ENCODE results near the gene MCC.

The MCC gene

GRCh38 chr5:113040672-113041260 is 447.5 kb downstream of the MCC start:
- no peak for DNase-seq

GRCh38 chr5:113039934-113040285 is 448.3 kb downstream of the MCC start:
- no peak for DNase-seq

GRCh38 chr5:113039229-113039933 is 448.9 kb downstream of the MCC start:
- no peak for DNase-seq

DNA sequence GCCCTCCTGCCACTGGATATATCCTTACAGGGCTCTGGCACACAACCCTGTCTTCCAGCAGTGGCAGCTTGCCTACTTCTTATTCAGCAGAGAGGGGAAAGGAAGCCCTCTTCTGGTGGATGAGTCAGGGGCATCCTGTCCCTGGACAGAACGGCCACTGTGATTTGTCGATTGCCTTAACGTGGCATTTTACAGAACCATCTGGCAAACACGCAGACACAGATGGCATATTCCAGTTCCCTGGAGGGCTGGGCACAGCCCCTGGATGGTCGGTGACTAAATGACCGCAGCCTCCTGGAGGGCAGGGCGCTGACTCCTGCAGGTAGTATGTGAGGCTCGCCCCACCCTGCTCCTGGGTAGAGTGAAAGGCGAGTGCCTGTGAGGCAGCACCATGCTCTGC is 449.5 kb downstream of the MCC start:
- DNase-seq = no peak

- DNase-seq = no peak
Measured at GRCh38 chr5:113038136-113038535, 450.1 kb downstream of the MCC start.

GRCh38 chr5:113036826-113037225 is 451.4 kb downstream of the MCC start:
- DNase-seq = no peak

- no peak for DNase-seq
Measured at GRCh38 chr5:113036321-113036720, 451.9 kb downstream of the MCC start.

DNA sequence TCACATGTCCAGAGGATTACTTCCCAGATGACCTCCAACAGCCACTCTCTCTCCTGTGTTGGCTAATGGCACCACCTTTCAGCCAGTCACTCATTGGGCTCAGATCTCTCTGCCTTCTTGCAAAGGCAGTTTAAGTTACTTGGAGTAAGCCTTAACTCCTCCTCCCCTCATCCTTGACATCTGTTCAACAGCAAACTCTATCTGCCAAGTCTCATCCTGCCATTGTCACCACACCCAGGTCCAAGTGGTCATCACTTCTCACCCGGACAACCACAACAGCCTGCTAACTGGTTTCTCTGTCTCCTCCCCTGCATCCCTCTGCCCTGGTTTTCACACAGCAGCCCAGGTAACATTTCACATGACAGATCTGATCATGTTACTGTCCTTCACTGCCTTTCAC is 453.2 kb downstream of the MCC start:
- no peak for DNase-seq

GRCh38 chr5:113034182-113034773 is 454.0 kb downstream of the MCC start:
- no peak for DNase-seq

GRCh38 chr5:113031557-113031956 is 456.7 kb downstream of the MCC start:
- DNase-seq = no peak

DNA sequence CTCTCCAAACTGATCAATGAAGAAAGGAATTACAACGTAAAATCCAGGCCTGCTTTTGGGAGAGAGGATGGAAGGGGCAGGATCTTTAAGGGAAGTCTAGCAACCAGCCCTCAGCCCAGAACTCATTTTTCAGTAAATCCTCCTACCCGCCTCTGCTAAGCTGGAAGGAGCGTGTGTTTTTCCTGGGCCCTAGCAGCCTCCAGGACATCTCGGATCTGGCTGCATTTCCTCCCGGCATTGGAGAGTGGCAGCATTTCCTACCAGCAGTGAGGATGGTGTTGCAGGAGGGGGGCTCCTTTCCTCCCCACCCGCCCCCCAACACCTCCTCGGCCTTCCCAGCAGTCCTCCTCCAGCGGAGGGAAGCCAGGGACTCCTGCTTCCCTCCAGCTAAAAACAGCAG is 457.1 kb downstream of the MCC start:
- no peak for DNase-seq

DNA sequence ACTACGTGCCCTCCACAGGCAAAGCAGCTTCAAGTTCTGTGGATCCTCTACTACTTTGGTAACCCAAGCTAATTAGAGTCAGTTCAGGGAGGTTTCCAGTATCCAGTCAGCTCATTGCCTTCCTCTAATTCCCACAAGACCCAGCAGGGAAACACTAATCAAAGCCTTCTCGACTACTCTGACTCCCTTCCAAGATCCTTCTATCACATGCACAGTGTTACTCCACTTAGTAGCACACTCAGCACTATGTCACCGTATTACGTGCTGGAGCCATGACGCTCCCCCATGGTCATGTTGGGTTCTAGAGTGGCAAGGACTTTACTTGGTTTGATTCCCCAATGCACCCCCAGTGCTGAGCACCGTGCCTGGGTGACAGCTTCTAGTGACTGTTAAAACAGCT is 458.6 kb downstream of the MCC start:
- no peak for DNase-seq

DNA sequence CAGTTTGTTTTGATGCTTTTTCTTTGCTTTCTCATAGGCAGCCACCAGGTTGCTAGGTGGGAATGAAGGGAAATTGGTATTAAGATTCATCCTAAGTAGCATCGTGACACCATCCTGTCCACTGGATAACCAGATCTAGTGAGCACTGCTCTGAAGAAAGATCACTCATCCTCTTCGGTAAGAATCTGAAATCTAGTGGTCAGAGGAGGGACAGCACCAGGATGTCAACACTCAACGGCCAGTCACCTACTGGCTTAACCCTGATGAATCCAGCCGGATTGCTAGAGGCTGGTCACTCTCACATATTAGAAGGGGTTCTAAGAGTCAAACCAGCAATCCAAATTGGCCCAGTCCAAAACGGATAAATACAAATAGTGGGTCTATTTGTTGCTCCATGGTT is 460.8 kb downstream of the MCC start:
- DNase-seq = no peak

DNA sequence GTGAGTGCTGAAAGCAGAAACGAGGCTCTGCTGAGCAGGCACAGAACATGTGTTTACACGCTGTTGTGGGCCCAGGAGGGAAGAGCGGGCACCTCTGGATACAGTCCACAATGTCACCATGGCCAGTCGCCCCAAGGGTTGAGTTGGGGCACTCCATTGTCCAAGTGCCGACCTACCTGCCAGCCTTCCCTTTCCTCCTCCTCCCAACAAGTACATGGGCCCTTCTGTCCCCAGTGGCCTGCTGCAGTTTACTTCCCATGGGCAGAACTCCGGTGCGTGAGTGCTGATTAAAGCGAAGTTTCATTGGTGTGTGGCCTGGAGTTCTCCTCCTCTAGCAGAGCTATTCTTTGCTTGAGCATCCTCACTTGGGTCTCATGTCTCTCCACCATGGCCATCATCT is 461.2 kb downstream of the MCC start:
- DNase-seq = no peak

- DNase-seq = no peak
Measured at GRCh38 chr5:113026211-113026610, 462.0 kb downstream of the MCC start.

GRCh38 chr5:113025596-113025995 is 462.7 kb downstream of the MCC start:
- DNase-seq = no peak

- DNase-seq = no peak
Measured at GRCh38 chr5:113024076-113024697, 464.1 kb downstream of the MCC start.

DNA sequence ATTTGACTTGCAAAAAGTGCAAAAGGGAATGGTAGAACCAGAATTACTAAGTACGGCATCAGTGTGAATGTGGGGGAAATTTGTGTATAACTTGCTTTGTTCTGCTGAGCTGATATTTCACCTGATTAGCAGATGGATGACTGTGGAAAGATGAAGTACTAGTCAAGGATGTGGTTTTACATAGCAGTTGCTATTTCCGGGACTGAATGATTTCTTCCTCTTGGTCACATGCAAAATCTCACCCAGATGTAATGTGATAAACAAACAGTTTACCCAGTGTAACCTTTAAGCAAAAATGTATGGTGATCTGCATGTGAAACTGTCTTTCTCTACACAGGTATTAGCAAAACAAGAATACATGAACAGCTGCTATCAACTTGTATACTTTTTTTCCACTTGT is 465.6 kb downstream of the MCC start:
- DNase-seq = no peak

GRCh38 chr5:113020461-113021273 is 467.6 kb downstream of the MCC start:
- DNase-seq = no peak

DNA sequence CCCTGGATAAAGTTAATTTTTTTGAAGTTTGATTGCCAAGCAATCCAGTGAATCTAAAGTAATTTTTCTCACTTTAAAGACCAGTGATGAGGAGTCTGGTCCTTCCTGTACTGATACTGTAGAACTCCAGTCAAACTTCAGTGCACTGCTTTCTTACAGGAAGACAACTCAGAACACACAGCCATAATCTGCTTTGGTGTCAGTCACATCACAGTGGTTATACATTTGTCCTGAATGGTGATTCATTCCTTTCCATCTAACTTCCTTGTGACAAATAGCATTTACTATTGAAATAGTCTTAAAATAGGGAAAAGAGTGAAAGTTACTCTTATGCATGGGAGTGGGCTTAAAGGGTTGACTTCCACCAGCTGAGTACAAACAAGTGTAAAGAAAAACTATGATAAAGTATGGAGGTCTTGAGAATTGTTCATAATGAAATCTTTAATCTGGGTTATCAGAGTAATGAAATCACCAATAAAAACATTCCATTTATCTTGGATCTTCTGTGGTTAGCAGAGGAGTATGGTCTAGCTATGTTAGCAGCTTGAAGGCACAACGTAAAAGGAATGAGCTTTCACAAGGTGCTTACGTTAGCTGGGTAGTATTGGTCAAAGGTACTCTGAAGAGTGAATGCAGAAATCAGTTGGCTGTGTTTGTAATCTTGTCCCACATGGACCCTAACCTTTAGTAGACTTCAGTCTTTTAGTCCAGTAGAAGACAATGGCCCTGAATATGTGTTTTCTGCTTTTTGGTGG is 470.2 kb downstream of the MCC start:
- no peak for DNase-seq

- DNase-seq = no peak
Measured at GRCh38 chr5:113005454-113005853, 482.8 kb downstream of the MCC start.

- DNase-seq = no peak
Measured at GRCh38 chr5:113003763-113004162, 484.5 kb downstream of the MCC start.

DNA sequence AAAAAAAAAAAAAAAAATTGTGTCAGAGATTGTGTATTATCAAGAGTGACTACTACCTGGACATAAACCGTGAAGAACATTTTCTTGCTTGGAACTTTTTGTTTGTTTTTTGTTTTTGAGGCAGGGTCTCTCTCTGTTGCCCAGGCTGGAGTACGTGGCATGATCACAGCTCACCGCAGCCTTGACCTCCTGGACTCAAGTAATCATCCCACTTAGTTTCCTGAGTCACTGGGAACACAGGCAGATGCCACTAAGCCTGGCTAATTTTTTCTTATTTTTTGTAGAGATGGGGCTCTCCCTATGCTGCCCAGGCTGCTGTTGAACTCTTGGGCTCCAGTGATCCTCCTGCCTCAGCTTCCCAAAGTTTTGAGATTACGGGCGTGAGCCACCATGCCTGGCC is 485.8 kb downstream of the MCC start:
- DNase-seq = no peak

All from right forelimb (tissue), 1 donor.